ACC112 (cell line): ENCODE data around the gene COL5A2.
A peak's percentile ranks its signal among the peaks of the same experiment; 100 is the strongest.

Source experiments
- H2AFZ ChIP-seq: fragments of 200-600 bp; sonication (generic); one replicate; pipeline ENCODE4 v1.6.0; 2017; ENCODE audit warnings: antibody characterized with exemption, low read length; ENCODE audit not compliant: unreplicated experiment
- H3K27ac ChIP-seq: fragments of 200-600 bp; sonication (generic); 2 replicates; pipeline ENCODE4 v1.5.1; 2014; ENCODE audit warnings: low read depth, mild to moderate bottlenecking, antibody characterized with exemption, low read length, moderate library complexity
- H3K27me3 ChIP-seq: fragments of 200-600 bp; sonication (generic); 2 replicates; pipeline ENCODE4 v1.6.1; 2014; ENCODE audit warnings: mild to moderate bottlenecking, antibody characterized with exemption, low read length, moderate library complexity, mixed read lengths; ENCODE audit not compliant: insufficient read depth
- H3K36me3 ChIP-seq: fragments of 200-600 bp; sonication (generic); 2 replicates; pipeline ENCODE4 v1.6.1; 2016; ENCODE audit warnings: mild to moderate bottlenecking, antibody characterized with exemption, low read length, moderate library complexity, mixed read lengths; ENCODE audit not compliant: insufficient read depth
- H3K4me1 ChIP-seq: fragments of 200-600 bp; sonication (generic); one replicate; pipeline ENCODE4 v1.6.1; 2016; ENCODE audit warnings: low read length, mixed read lengths; ENCODE audit not compliant: insufficient read depth, unreplicated experiment, control insufficient read depth
- H3K4me3 ChIP-seq: fragments of 200-600 bp; sonication (generic); 2 replicates; pipeline ENCODE4 v1.5.1; 2014; ENCODE audit warnings: mild to moderate bottlenecking, low read depth, low read length
- H3K79me2 ChIP-seq: fragments of 200-600 bp; sonication (generic); one replicate; pipeline ENCODE4 v1.6.0; 2016; ENCODE audit warnings: low read length; ENCODE audit not compliant: control insufficient read depth, unreplicated experiment, insufficient read depth

The COL5A2 gene

GRCh38 chr2:189179570-189179950, at the start of gene COL5A2:
Gene COL5A2 (minus strand): TSS chr2:189179761. CDS start chr2:189179604, 157 bp downstream.
- H2AFZ ChIP-seq: peak within 1 kb of the TSS; percentile 89
- H3K79me2 ChIP-seq: peaks cover 61% of the 10 kb centered on the region
- H3K4me1 ChIP-seq: peaks cover 15% of the 10 kb centered on the region
- H3K27me3 ChIP-seq: no peaks in the 10 kb centered on the region
- H3K4me3 ChIP-seq: peak within 1 kb of the TSS; percentile 93
- peak within 1 kb of the TSS; percentile 81 for H3K27ac ChIP-seq
- H3K36me3 ChIP-seq: 0 out of 2 replicates have a peak, but pooled peaks cover 6% of the 10 kb centered on the region

DNA sequence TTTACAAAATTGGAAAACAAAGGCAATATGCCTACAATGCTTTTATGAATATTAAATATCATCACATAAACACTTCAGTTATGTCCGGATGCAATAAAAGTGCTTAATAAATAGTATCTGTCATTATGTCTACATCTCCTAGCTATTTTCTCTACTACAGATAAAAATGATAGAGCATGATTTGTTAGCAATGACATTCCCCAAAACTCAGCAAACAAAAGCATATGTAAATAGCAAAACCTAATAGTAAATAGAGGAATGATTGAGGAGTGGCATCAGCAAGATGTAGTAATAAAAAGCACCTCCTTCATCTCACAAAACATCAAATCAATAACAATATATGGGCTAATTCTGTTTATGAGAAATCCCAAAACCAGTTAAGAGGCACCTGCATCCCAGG, 46.5 kb upstream of the COL5A2 start:
- H3K4me3 ChIP-seq: no peak overlapping the region
- H3K4me1 ChIP-seq: peaks cover 22% of the 10 kb centered on the region
- H3K27me3 ChIP-seq: no peaks in the 10 kb centered on the region
- no peak overlapping the region for H2AFZ ChIP-seq
- H3K79me2 ChIP-seq: no peaks in the 10 kb centered on the region
- peaks cover 6% of the 10 kb centered on the region; the same call in 1 of the 2 replicates for H3K36me3 ChIP-seq
- no peak overlapping the region for H3K27ac ChIP-seq

- H3K36me3 ChIP-seq: peaks cover 6% of the 10 kb centered on the region; the same call in 1 of the 2 replicates
Observed at GRCh38 chr2:189225032-189225431, 45.5 kb upstream of the COL5A2 start.

DNA sequence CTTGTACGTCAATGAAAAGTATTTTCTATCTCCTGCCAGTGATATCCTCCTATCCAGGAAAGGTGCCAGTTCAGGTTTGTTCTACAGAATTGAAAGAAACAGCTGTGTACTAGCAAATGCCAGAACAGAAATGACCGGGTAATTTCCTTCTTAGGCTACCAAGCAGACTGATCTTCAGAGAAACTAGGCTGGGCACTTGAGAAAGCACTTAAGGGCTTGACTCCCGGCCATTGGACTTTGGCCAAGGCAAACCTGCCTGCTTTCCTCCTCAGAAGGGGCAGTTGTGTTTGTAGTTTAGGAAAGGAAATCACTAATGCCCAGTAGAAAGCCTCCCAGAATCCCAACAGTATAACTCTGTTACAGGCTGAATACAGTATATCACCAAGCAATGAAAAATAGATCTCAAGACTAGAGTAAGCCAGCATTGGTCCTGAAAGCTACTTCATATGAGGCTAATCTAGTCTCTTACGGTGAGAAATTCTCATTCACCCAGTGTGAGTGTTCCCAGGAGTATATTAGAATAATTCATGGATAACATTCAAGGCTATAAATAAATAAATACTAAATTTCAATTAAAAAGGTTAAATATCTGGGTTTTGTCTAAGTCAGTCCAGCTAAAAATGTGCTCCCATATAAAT, 43.0 kb upstream of the COL5A2 start:
- peaks cover 24% of the 10 kb centered on the region for H3K4me1 ChIP-seq
- H3K79me2 ChIP-seq: no peaks in the 10 kb centered on the region
- H2AFZ ChIP-seq: peak overlapping the region; percentile 4
- peak overlapping the region; percentile 85 for H3K27ac ChIP-seq
- H3K4me3 ChIP-seq: no peak overlapping the region
- no peaks in the 10 kb centered on the region for H3K27me3 ChIP-seq
- H3K36me3 ChIP-seq: peaks cover 4% of the 10 kb centered on the region; the same call in 1 of the 2 replicates

More at GRCh38 chr2:189225032-189225431, 45.5 kb upstream of the COL5A2 start:
- Histone ChIP-seq H3K4me1 (peaks cover 24% of the 10 kb centered on the region), H3K4me3 (no peak overlapping the region), H2AFZ (peak overlapping the region; percentile 15), H3K27me3 (no peaks in the 10 kb centered on the region), H3K27ac (no peak overlapping the region), H3K79me2 (no peaks in the 10 kb centered on the region)

DNA sequence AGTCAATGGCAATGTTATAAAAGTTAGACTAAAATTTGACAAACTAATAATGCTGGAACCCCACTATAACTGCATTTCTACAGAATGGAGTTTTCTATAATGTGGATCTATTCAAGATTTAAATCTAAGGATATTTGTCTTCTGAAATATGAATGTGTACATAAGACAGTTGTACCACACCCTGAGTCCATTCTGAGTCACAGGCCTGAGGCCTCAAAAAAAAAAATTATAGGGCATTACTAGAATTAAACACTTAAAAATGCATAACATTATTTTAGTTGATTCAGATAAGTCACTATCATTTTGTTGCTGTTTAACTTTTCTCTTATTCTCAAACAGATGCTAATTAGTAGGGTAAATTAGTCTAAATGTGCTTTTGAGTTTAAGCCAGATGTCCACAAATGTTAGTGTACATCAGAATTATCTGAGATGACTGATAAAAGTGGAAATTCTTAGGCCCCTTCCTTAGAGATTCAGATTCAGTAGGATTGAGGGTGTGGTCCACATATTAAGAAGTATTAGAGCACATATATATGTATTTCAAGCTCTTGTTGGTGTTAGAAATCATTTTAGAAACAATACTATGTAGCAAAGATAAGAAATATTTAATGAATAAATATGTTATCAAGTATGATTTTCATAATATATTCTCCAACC, 42.4 kb upstream of the COL5A2 start:
- no peaks in the 10 kb centered on the region for H3K27me3 ChIP-seq
- peak overlapping the region; percentile 12; the same call in 1 of the 2 replicates for H3K4me3 ChIP-seq
- H3K36me3 ChIP-seq: 0 out of 2 replicates have a peak, but pooled peaks cover 1% of the 10 kb centered on the region
- H3K4me1 ChIP-seq: peaks cover 24% of the 10 kb centered on the region
- peak overlapping the region; percentile 85 for H3K27ac ChIP-seq
- H3K79me2 ChIP-seq: no peaks in the 10 kb centered on the region
- peak overlapping the region; percentile 38 for H2AFZ ChIP-seq

DNA sequence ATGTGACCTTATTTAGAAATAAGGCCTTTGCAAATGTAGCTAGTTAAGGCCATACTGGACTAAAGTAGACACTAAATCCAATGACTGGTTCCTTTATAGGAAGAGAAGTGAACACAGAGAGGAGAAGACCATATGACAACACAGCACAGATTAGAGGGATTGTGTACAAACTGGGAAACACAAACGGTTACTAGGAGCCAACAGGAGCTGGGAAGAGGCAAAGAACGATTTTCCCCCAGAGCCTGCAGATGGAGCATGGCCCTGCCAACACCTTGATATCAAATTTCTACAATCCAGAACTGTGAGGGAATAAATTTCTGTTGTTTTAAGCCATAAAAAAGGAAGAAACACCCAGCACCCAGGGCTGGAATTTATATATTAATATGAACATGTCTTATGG, 38.7 kb upstream of the COL5A2 start:
- Histone ChIP-seq H3K27me3 (no peaks in the 10 kb centered on the region), H2AFZ (no peak overlapping the region), H3K4me1 (peaks cover 29% of the 10 kb centered on the region), H3K79me2 (no peaks in the 10 kb centered on the region), H3K4me3 (no peak overlapping the region), H3K36me3 (no peaks in the 10 kb centered on the region), H3K27ac (no peak overlapping the region)

- Histone ChIP-seq H3K36me3 (no peaks in the 10 kb centered on the region), H3K27ac (no peak overlapping the region), H3K79me2 (no peaks in the 10 kb centered on the region), H3K27me3 (no peaks in the 10 kb centered on the region), H2AFZ (no peak overlapping the region), H3K4me1 (peaks cover 23% of the 10 kb centered on the region), H3K4me3 (no peak overlapping the region)
Observed at GRCh38 chr2:189217541-189217940, 38.0 kb upstream of the COL5A2 start.

DNA sequence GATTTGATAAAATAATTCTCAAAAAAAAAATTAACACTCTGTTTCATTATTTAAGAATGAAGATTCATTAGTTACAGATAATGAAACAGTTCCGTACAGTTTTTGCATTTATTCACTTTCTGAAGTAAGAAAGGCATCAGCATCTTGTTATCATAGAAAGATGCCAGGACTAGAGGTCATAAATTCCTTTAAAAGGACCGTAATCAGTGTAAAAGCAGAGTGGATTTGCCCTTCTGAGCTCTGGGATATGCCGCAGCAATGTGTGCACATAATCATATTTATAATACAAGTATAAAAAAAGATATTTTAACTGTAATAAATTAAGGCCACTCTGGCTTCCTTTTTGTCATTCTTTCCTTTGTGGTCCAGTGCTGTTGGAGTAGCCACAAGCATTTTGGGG, 37.5 kb upstream of the COL5A2 start:
- H3K27me3 ChIP-seq: no peaks in the 10 kb centered on the region
- no peaks in the 10 kb centered on the region for H3K79me2 ChIP-seq
- peaks cover 19% of the 10 kb centered on the region for H3K4me1 ChIP-seq
- no peak overlapping the region for H3K27ac ChIP-seq
- H2AFZ ChIP-seq: no peak overlapping the region
- no peak overlapping the region for H3K4me3 ChIP-seq
- no peaks in the 10 kb centered on the region for H3K36me3 ChIP-seq

DNA sequence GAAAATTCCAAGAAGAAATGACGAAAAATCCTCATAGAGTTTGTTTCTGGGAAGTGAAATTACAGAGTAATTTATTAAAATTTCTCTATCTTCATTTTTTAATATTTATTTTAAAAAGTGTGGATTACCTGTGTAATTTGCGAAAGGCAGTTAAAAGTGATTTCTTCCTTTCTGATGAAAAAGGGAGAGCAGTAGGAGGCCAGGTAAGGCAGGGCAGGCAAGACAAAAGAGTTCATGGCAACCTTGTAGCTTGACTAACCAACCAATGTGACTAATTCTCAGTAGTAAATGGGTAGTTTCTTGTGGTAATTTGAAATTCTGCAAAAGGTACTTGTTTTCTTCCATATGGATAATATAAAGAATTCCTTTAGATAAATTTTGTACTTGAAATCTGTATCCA, 34.9 kb upstream of the COL5A2 start:
- no peak overlapping the region for H3K4me3 ChIP-seq
- H3K27me3 ChIP-seq: no peaks in the 10 kb centered on the region
- no peak overlapping the region for H3K27ac ChIP-seq
- H2AFZ ChIP-seq: no peak overlapping the region
- H3K36me3 ChIP-seq: no peaks in the 10 kb centered on the region
- H3K79me2 ChIP-seq: no peaks in the 10 kb centered on the region
- peaks cover 29% of the 10 kb centered on the region for H3K4me1 ChIP-seq

DNA sequence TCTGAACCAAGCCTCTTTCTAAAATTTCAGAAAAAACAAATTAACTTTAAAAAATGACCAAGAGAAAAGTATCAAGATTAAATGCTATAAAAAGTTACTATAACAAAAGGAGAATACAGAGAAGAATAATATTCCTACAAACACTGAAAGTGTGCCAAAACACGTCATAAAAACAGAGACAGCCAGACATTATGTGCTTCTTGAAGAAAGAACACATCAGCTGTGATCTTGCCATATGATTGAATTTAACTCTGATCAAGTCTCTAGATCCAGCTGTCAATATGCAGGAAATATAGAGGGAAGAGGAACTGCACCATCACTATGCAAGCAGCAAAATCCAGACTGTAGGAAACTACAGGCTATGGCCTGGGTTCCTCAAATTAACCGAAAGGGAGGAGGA, 33.7 kb upstream of the COL5A2 start:
- Histone ChIP-seq H3K4me1 (peaks cover 41% of the 10 kb centered on the region), H3K27ac (no peak overlapping the region), H3K27me3 (no peaks in the 10 kb centered on the region), H3K79me2 (no peaks in the 10 kb centered on the region), H3K36me3 (no peaks in the 10 kb centered on the region), H2AFZ (peak overlapping the region; percentile 63), H3K4me3 (no peak overlapping the region)
